Peyer's patch (tissue), 4 donors: ENCODE results near the gene SLC44A5. TPM values are rescaled to one million over a fixed set of nuclear protein-coding genes. Genes with fewer than 3 reads are reported as not detected.

ENCODE experiments used
- DNase-seq, 3 donors: peaks; one replicate each; pipeline ENCODE4 v3.0.0-alpha.2; 2017 to 2019
- H3K27ac ChIP-seq, 4 donors: fragments of 200-600 bp; sonication (generic); one replicate each; pipeline ENCODE4 v1.5.1; 2016 to 2019
- H3K27me3 ChIP-seq, 2 donors: fragments of 200-600 bp; sonication (generic); one replicate each; pipeline ENCODE4 v1.5.1; 2019
- H3K36me3 ChIP-seq, 3 donors: fragments of 200-600 bp; sonication (generic); one replicate each; pipeline ENCODE4 v1.5.1; 2016 to 2019
- H3K4me1 ChIP-seq, 4 donors: fragments of 200-600 bp; sonication (generic); one replicate each; pipeline ENCODE4 v1.5.1; 2016 to 2019
- H3K4me3 ChIP-seq, 4 donors: fragments of 200-600 bp; sonication (generic); 1 replicate in 3 of 4; 2 replicates in 1 of 4; pipeline ENCODE4 v1.5.1; 2016 to 2019; ENCODE audit warnings: mild to moderate bottlenecking in 1 of 4
- H3K9me3 ChIP-seq, 4 donors: fragments of 200-600 bp; sonication (generic); one replicate each; pipeline ENCODE4 v1.5.1; 2016 to 2019; ENCODE audit warnings: mild to moderate bottlenecking in 1 of 4
- POLR2A ChIP-seq, 2 donors: fragments of 450-650 bp; IDR thresholded peaks; one replicate each; pipeline ENCODE4 v1.5.1; 2017; ENCODE audit warnings: antibody characterized with exemption in 2 of 2, mild to moderate bottlenecking in 2 of 2, moderate library complexity in 2 of 2
- total RNA-seq, 4 donors: library from RNA; depleted of rRNA; stranded (reverse); fragments of >200 nt; gene quantifications; one replicate each; pipeline ENCODE4 v1.1.0, GENCODE V29; 2016
- TF ChIP-seq, protein P1 (sequence below), 6 experiments: fragments of 450-650 bp in 4 of 6; fragments of 200-600 bp in 2 of 6; sonication (generic) in 1 of 6; IDR thresholded peaks; one replicate each; pipeline ENCODE4 v1.5.1; 2017 to 2019; ENCODE audit warnings: antibody characterized with exemption in 6 of 6, mild to moderate bottlenecking in 3 of 6, moderate library complexity in 1 of 6

SLC44A5 gene
- total RNA-seq, 4 donors from 2014 or later, result 0.70 to 0.80 TPM; not detected in 2

DNA sequence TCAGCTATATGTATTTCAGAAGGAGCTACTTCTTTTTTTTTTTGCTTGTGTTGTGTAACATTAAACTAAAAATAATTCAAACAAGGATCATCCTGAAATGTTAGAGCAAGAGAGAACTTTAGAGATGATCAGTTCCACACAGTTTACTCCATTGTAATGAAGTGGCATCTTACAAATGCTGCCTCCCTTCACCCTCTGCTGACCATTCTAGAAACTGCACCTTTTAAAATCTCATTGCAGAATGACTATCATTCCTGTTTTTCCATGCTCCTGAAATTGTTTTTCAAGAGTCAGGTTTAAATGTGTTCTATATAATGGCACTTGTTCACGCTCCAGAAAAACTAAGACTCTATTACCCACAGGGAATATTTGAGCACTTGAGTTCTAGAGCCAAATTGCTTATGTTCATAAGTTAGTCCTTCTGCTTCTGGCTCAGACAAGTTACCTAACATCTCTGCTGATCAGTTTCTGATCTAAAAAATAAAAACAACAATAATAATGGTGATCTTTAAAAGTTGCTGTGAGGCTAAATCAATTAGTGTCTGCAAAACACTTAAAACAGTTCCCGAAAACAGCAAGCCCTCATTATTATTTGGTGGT lies 21.5 kb upstream of the SLC44A5 start:
- H3K27ac ChIP-seq, result no peak overlapping the region
- H3K27me3 ChIP-seq, result no peaks in the 10 kb centered on the region
- no peaks in the 10 kb centered on the region for H3K9me3 ChIP-seq
- no peak for DNase-seq
- H3K4me3 ChIP-seq, result no peak overlapping the region
- no peak for TF ChIP-seq POLR2A (IDR thresholded peaks at IDR 0.05)
- TF ChIP-seq, protein P1, sequence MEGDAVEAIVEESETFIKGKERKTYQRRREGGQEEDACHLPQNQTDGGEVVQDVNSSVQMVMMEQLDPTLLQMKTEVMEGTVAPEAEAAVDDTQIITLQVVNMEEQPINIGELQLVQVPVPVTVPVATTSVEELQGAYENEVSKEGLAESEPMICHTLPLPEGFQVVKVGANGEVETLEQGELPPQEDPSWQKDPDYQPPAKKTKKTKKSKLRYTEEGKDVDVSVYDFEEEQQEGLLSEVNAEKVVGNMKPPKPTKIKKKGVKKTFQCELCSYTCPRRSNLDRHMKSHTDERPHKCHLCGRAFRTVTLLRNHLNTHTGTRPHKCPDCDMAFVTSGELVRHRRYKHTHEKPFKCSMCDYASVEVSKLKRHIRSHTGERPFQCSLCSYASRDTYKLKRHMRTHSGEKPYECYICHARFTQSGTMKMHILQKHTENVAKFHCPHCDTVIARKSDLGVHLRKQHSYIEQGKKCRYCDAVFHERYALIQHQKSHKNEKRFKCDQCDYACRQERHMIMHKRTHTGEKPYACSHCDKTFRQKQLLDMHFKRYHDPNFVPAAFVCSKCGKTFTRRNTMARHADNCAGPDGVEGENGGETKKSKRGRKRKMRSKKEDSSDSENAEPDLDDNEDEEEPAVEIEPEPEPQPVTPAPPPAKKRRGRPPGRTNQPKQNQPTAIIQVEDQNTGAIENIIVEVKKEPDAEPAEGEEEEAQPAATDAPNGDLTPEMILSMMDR (IDR thresholded peaks at IDR 0.05), result peak; percentile 34 to 63 (median 58)
- no peaks in the 10 kb centered on the region for H3K36me3 ChIP-seq
- H3K4me1 ChIP-seq, result no peaks in the 10 kb centered on the region

DNA sequence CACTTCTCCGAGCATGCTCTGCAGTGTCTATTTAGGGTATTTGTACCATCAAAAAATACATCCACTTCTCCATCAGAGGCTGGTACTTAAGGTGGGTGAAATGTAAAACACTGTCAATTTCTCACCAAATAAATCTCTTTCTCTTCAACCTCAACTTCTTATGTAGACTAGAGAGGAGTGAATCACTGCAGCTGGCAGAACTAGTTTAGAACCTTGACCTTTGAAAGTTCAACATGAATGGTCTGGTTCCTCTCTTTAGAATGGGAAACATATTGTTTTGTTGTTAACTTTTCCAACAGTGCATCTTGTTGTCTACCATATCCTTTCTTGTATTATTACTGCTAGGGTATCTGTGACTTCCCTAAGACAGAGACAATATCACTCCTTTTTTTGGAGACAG lies 20.1 kb upstream of the SLC44A5 start:
- no peaks in the 10 kb centered on the region for H3K36me3 ChIP-seq
- no peaks in the 10 kb centered on the region for H3K27me3 ChIP-seq
- no peak for DNase-seq
- H3K4me3 ChIP-seq, result no peak overlapping the region
- TF ChIP-seq POLR2A (IDR thresholded peaks at IDR 0.05), result no peak
- TF ChIP-seq, protein P1 (IDR thresholded peaks at IDR 0.05), result no peak
- H3K9me3 ChIP-seq, result no peaks in the 10 kb centered on the region
- no peaks in the 10 kb centered on the region for H3K4me1 ChIP-seq
- H3K27ac ChIP-seq, result no peak overlapping the region

DNA sequence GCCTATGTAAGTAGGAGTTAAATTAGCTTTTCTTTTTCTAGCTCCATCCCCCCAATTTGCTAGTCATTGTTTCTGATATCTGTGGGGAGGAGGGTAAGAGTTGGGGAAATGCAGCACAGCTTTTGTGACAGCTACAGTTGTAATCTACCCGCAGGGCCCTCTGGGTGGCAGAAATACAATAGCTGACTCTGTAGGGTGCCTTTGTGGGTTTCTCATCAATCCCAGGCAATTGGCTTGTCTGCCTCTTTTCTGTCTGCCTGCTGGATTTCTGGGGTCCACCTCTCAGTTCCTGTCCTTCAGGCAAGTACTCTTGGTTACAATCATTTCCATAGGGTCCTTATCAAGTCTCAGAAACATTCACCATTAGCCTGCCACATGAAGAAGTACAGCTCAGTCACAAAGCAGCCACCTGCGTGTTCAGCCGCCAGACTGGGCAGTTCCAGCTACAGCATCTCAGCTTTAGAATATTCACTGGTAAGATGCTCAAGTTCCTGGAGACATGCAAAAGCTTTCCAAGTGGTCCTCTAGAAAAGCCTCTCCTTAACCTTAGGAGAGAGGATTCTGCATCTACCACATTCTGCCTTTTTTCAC lies 19.2 kb upstream of the SLC44A5 start:
- DNase-seq, result no peak
- H3K4me3 ChIP-seq, result no peak overlapping the region
- H3K9me3 ChIP-seq, result no peaks in the 10 kb centered on the region
- no peaks in the 10 kb centered on the region for H3K36me3 ChIP-seq
- H3K4me1 ChIP-seq, result no peaks in the 10 kb centered on the region
- TF ChIP-seq POLR2A (IDR thresholded peaks at IDR 0.05), result no peak
- TF ChIP-seq, protein P1 (IDR thresholded peaks at IDR 0.05), result no peak
- no peaks in the 10 kb centered on the region for H3K27me3 ChIP-seq
- no peak overlapping the region for H3K27ac ChIP-seq

DNA sequence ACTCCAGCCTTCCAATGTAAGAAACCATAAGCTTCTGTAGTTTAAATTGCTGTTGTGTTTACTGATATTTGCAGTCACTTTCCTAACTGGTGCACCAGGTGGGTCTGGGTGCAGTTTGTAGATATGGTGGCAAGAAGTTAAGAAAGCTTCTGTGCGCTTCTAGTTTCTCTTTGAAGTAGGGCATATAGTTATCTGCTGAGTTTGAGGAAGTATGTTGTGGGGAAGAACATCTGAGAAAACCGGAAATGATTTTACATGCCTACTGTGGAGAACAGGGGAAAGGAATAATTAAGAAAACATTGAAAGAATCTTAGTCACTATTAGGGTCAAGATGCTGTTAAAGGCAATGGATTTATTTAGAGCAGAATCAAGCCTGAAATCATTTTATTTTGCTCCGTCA lies 14.9 kb upstream of the SLC44A5 start:
- no peak for TF ChIP-seq POLR2A (IDR thresholded peaks at IDR 0.05)
- TF ChIP-seq, protein P1 (IDR thresholded peaks at IDR 0.05), result no peak
- no peak overlapping the region for H3K27ac ChIP-seq

DNA sequence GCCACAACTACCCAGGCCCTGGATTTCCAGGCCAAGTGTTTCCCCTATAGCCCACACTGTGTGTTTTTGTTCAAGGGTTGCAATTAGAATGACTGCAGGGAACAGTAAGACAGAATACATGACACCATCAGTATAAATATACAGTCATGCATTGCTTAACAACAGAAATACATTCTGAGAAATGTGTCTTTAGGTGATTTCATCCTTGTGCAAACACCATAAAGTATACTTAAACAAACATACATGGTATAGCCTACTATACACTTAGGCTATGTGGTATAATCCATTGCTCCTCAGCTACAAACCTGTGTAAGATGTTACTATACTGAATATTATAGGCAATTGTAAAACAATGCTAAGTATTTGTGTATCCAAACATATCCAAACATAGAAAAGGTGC lies 7.5 kb upstream of the SLC44A5 start:
- peaks cover 0 to 24% of the 10 kb centered on the region in 2 donors for H3K27me3 ChIP-seq

More for the DNA sequence above, 14.9 kb upstream of the SLC44A5 start:
- no peak for DNase-seq
- H3K4me1 ChIP-seq, result no peaks in the 10 kb centered on the region
- no peaks in the 10 kb centered on the region for H3K36me3 ChIP-seq
- H3K4me3 ChIP-seq, result no peak overlapping the region
- no peaks in the 10 kb centered on the region for H3K27me3 ChIP-seq
- H3K9me3 ChIP-seq, result no peaks in the 10 kb centered on the region

More for the DNA sequence above, 7.5 kb upstream of the SLC44A5 start:
- TF ChIP-seq POLR2A (IDR thresholded peaks at IDR 0.05), result no peak
- TF ChIP-seq, protein P1 (IDR thresholded peaks at IDR 0.05), result no peak
- no peaks in the 10 kb centered on the region for H3K36me3 ChIP-seq
- no peak overlapping the region for H3K27ac ChIP-seq
- H3K4me3 ChIP-seq, result no peak overlapping the region
- H3K9me3 ChIP-seq, result no peaks in the 10 kb centered on the region
- peaks cover 0 to 19% (median 6%) of the 10 kb centered on the region in 4 donors for H3K4me1 ChIP-seq
- DNase-seq, result no peak
